CMK (cell line): ENCODE measurements around the gene RPS6KC1.
"Not testable (repeated sequence)": the region's sequence is repeated elsewhere in the genome, so short reads cannot be mapped to it uniquely, and the experiment has no call there.

Experiments used
- DNase-seq: peaks from one replicate; pipeline ENCODE4 v3.0.0-alpha.2; 2010; ENCODE audit warnings: low read depth

Gene RPS6KC1

DNA sequence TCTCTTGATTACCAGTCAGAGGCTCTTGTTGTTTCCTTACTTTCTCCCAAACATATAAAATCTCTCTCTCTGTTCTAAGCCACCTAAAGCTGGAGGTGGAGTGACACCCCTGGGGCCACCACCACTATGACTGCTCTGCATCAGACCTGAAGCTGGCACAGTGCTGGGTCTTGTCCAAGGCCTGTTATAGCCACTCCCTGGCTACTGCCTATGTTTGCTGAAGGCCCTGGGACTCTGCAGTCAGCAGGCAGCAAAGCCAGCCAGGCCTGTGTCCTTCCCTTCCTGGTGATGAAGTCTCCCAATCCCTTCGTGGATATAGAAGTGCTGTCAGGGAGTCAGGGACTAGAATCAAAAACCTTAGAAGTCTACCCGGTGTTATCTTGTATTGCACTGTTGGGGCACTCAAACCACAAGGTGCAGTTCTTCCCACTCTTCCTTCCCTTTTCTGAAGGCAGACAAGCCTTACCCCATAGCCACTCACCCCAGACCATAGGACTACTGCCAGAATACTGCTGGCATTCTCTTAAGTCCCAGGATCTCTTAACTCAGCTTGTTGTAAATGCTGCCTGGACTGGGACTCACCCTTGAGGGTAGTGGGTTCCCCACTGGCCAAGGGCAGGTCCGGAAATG lies 103.1 kb downstream of the RPS6KC1 start:
- peak; percentile 54 for DNase-seq

- DNase-seq = no peak
Observed at GRCh38 chr1:213159376-213159775, 108.3 kb downstream of the RPS6KC1 start.

DNA sequence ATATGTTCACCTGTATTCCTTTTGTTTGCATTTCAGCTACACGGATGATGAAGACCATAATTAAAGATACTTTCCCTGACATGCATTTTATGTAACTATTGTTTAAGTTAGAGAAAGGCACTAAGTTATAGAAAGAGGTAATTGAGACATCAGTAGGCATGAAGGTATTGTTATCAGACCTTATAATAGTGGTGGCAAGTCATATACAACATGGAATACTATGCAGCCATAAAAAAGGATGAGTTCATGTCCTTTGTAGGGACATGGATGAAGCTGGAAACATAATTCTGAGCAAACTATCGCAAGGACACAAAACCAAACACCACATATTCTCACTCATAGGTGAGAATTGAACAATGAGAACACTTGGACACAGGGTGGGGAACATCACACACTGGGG lies 109.4 kb downstream of the RPS6KC1 start:
- DNase-seq = not testable (repeated sequence)

GRCh38 chr1:213162338-213162737 lies 111.3 kb downstream of the RPS6KC1 start:
- DNase-seq = no peak

- no peak for DNase-seq
Observed at GRCh38 chr1:213162862-213163261, 111.8 kb downstream of the RPS6KC1 start.

- no peak for DNase-seq
Observed at GRCh38 chr1:213163278-213163711, 112.3 kb downstream of the RPS6KC1 start.

DNA sequence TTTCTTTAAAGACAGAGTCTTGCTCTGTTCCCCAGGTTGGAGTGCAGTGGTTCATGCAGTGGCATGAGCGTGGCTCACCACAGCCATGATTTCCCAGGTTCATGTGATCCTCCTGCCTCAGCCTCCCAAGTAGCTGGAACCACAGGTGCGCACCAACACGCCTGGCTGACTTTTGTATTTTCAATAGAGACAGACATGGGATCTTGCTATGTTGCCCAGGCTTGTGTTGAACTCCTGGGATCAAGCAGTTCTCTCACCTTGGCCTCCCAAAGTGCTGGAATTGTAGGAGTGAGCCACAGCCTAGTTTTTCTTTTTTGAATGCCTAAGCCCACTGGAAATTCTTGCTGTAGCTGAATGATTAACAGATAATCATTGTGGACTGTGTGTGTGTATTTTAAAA lies 113.5 kb downstream of the RPS6KC1 start:
- no peak for DNase-seq

GRCh38 chr1:213166852-213167251 lies 115.8 kb downstream of the RPS6KC1 start:
- DNase-seq = no peak

- no peak for DNase-seq
Observed at GRCh38 chr1:213171711-213172110, 120.7 kb downstream of the RPS6KC1 start.

GRCh38 chr1:213176341-213176740 lies 125.3 kb downstream of the RPS6KC1 start:
- DNase-seq = no peak

DNA sequence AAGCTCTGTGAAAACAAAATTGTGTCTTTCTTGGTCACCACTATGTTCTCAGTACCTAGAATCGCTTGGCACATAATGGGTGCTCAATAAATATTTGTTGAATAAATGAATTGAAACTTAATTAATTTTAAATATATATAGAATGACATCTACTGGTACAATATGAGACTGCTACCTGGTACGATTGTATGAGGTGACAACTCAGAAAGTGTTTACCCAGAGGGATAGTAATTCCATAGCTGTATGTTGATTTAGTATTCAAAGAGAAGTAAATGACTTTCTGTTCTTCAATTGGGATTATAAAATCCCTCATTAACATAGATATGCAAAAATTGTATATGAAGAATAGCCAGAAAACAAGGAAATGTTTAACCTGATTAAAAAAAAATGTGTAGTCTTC lies 128.7 kb downstream of the RPS6KC1 start:
- no peak for DNase-seq

DNA sequence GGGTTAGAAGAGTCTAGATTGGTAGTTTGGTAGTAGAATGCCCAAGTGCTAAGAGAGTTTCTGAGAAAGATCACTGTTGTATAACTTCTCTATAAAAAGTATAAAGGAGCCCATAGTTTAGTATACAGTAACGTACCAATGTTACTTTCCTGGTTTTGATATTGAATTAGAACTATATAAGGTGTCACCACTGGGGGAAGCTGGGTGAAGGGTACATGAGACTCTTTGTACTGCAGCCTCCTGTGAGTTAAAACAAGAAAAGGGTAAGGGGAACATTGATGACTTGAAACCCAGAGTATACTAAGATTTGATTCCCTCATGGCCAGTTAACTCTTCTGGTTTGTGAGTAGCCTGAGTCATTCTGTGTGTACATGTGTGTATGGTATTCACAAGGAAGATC lies 129.8 kb downstream of the RPS6KC1 start:
- no peak for DNase-seq

GRCh38 chr1:213183036-213183672 lies 132.1 kb downstream of the RPS6KC1 start:
- no peak for DNase-seq

DNA sequence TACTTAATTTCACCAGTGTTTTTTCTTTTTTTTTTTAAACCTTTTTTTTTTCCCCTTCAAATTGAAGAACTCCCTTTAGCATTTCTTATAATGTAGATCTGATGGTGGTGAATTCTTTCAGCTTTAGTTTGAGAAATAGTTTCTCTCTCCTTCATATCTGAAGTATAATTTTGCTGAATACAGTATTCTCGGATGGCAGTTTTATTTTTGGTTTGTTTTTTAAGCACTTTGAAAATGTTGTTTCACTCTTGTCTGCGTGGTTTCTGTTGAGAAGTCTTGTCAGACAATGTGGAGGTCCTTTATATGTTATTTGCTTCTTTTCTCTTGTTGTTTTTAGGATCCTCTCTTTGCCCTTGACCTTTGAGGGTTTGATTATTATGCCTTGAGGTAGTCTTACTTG lies 135.1 kb downstream of the RPS6KC1 start:
- peak; percentile 4 for DNase-seq

GRCh38 chr1:213192026-213192425 lies 141.0 kb downstream of the RPS6KC1 start:
- DNase-seq = no peak

- DNase-seq = no peak
Observed at GRCh38 chr1:213194383-213194782, 143.3 kb downstream of the RPS6KC1 start.

GRCh38 chr1:213194855-213195254 lies 143.8 kb downstream of the RPS6KC1 start:
- DNase-seq = no peak

DNA sequence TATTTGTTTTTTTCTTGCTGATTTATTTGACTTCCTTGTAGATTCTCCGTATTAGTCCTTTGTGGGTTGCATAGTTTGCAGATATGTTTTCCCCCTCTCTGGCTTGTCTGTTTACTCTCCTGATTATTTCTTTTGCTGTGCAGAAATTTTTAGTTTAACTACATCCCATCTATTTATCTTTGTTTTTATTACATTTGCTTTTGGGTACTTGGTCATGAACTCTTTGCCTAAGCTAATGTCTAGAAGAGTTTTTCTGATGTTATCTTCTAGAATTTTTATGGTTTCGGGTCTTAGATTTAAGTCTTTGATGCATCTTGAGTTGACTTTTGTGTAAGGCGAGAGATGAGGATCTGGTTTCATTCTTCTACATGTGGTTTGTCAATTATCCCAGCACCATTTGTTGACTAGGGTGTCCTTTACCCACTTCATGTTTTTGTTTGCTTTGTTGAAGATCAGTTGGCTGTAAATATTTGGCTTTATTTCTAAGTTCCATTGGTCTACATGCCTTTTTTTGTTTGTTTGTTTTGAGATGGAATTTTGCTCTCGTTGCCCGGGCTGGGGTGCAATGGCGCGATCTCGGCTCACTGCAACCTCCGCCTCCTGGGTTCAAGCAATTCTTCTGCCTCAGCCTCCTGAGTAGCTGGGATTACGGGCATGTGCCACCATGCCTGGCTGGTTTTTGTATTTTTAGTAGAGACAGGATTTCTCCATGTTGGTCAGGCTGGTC lies 145.4 kb downstream of the RPS6KC1 start:
- DNase-seq = not testable (repeated sequence)

GRCh38 chr1:213200630-213201029 lies 149.6 kb downstream of the RPS6KC1 start:
- no peak for DNase-seq

GRCh38 chr1:213201380-213202155 lies 150.5 kb downstream of the RPS6KC1 start:
- DNase-seq = no peak

DNA sequence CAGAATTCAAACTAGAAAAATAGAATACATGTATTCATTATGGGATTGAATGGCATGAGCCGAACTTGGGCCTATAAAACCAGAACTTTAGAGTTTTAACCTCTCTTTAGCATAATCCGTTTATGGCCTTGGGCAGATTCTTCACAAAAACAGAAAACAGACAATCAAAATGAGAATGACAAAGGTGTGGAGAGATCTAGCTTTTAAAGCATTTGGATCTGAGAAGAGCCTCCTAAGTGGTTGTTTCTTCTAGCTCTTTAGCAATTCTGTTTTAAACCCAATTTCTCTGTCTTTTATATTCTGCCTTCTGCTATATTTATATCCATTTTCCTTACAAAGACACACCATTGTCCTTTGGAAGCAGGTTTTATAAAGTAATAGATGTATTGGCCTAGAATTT lies 160.2 kb downstream of the RPS6KC1 start:
- DNase-seq = no peak

DNA sequence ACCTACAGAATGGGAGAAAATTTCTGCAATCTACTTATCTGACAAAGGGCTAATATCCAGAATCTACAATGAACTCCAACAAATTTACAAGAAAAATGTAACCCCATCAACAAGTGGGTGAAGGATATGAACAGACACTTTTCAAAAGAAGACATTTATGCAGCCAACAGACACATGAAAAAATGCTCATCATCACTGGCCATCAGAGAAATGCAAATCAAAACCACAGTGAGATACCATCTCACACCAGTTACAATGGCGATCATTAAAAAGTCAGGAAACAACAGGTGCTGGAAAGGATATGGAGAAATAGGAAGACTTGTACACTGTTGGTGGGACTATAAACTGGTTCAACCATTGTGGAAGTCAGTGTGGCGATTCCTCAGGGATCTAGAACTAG lies 168.0 kb downstream of the RPS6KC1 start:
- DNase-seq = not testable (repeated sequence)

DNA sequence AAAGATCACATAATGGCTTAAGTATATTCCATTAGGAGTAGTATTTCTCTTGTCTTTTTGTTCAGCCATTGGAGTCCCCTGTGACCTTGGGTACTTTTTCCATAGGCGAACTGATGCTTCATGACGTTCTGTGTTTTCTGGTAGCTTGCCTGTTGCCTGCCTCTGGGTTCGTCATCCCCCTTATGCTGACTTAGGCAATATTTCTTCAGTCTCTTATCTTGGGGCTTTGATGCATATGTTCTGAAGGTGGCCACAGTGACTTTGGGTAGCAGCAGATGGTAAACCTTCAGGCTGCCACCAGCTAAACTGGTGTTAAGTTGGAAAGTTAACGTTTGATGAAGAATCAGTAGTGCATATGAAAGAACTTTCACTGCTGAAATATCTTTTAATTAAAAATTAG lies 170.2 kb downstream of the RPS6KC1 start:
- DNase-seq = no peak
